Activated CD4-positive, alpha-beta memory T cell treated with anti-CD3 and anti-CD28 coated beads for 36 hours (primary cell): Measurements from ENCODE around the gene SPEG. TPM values are rescaled to one million over a fixed set of nuclear protein-coding genes. Genes with fewer than 3 reads are reported as not detected.
A peak's percentile ranks its signal among the peaks of the same experiment; 100 is the strongest.
"Not testable (repeated sequence)": the region's sequence is repeated elsewhere in the genome, so short reads cannot be mapped to it uniquely, and the experiment has no call there.

Source experiments
- CTCF ChIA-PET: fragments of 350-600 bp; sonication (Branson Sonifier 250); formaldehyde crosslinking; loops from one replicate; lab custom pipeline; 2021; ENCODE audit warnings: antibody characterized with exemption, inconsistent platforms; lab: Charles Lee
- POLR2A ChIA-PET: fragments of 350-600 bp; sonication (Branson Sonifier 250); formaldehyde crosslinking; loops from one replicate; lab custom pipeline; 2021; ENCODE audit warnings: antibody characterized with exemption; lab: Charles Lee
- DNase-seq: peaks from one replicate; pipeline ENCODE4 v3.0.0-alpha.2; 2020
- H3K27ac Mint-ChIP-seq: one replicate; pipeline ENCODE4 v1.8.0; 2021; ENCODE audit warnings: mixed read lengths
- H3K27me3 Mint-ChIP-seq: one replicate; pipeline ENCODE4 v1.8.0; 2021; ENCODE audit warnings: mixed read lengths
- H3K36me3 Mint-ChIP-seq: one replicate; pipeline ENCODE4 v1.8.0; 2021; ENCODE audit warnings: mixed read lengths
- H3K4me1 Mint-ChIP-seq: one replicate; pipeline ENCODE4 v1.8.0; 2021; ENCODE audit warnings: low read depth, mixed read lengths
- H3K4me3 Mint-ChIP-seq: one replicate; pipeline ENCODE4 v1.8.0; 2021; ENCODE audit warnings: mild to moderate bottlenecking, mixed read lengths
- H3K9me3 Mint-ChIP-seq: one replicate; pipeline ENCODE4 v1.8.0; 2021; ENCODE audit warnings: mixed read lengths
- intact Hi-C: fragments of 100-400 bp; cut with micrococcal nuclease; formaldehyde crosslinking; loops from one replicate; pipeline ENCODE4 v1.15.1; 2023
- total RNA-seq, 2 experiments: library from RNA; stranded (reverse); gene quantifications; one replicate each; pipeline ENCODE4 v1.2.3, GENCODE V29; 2021

SPEG gene
- 1 to 10 TPM; 1.1 to 1.7 TPM for total RNA-seq

- H3K27me3 Mint-ChIP-seq, result peaks cover 28% of the 10 kb centered on the region
- intact Hi-C loops, result loop anchor here (2.0 kb wide), 1 partner anchor 32 kb away; no protein-coding TSS in a partner anchor
- POLR2A ChIA-PET, result no interaction called here
- no peak within 1 kb of the TSS for H3K27ac Mint-ChIP-seq
- no peaks in the 10 kb centered on the region for H3K4me1 Mint-ChIP-seq
- no peaks in the 10 kb centered on the region for H3K9me3 Mint-ChIP-seq
- DNase-seq, result no peak
- CTCF ChIA-PET, result interaction anchor here (1.8 kb wide), 1 partner anchor 32 kb away, joined by 8 read pairs; no protein-coding TSS in a partner anchor
- no peak within 1 kb of the TSS for H3K4me3 Mint-ChIP-seq
- H3K36me3 Mint-ChIP-seq, result no peaks in the 10 kb centered on the region
Measured at GRCh38 chr2:219434718-219435525, at the start of gene SPEG. SPEG (plus strand) TSS chr2:219434843; CDS start chr2:219434978, 135 bp downstream.

GRCh38 chr2:219384859-219385258, 49.8 kb upstream of the SPEG start:
- no peak overlapping the region for H3K27ac Mint-ChIP-seq
- no peaks in the 10 kb centered on the region for H3K27me3 Mint-ChIP-seq
- intact Hi-C loops, result loop anchor here (5.0 kb wide), 2 partner anchors 488 to 978 kb away; no protein-coding TSS in a partner anchor
- no peak for DNase-seq
- H3K9me3 Mint-ChIP-seq, result no peaks in the 10 kb centered on the region
- peaks cover 34% of the 10 kb centered on the region for H3K36me3 Mint-ChIP-seq
- H3K4me3 Mint-ChIP-seq, result no peak overlapping the region
- CTCF ChIA-PET, result interaction anchor here (1.0 to 1.3 kb wide), 2 partner anchors 90 to 215 kb away, joined by 3 read pairs; partner anchors contain the start of gene SLC23A3
- H3K4me1 Mint-ChIP-seq, result peaks cover 16% of the 10 kb centered on the region
- POLR2A ChIA-PET, result no interaction called here

- Mint-ChIP-seq H3K4me3 (peak overlapping the region; percentile 94), H3K36me3 (peaks cover 33% of the 10 kb centered on the region), H3K27ac (no peak overlapping the region), H3K4me1 (peaks cover 16% of the 10 kb centered on the region), H3K27me3 (no peaks in the 10 kb centered on the region), H3K9me3 (no peaks in the 10 kb centered on the region)
- POLR2A ChIA-PET, result no interaction called here
- intact Hi-C loops, result loop anchor here (5.0 kb wide), 2 partner anchors 489 to 979 kb away; no protein-coding TSS in a partner anchor
- no peak for DNase-seq
- CTCF ChIA-PET, result interaction anchor here (1.0 to 1.7 kb wide), 2 partner anchors 91 to 216 kb away, joined by 3 to 9 read pairs; partner anchors contain the start of gene SLC23A3
Measured at GRCh38 chr2:219385958-219386520, 48.6 kb upstream of the SPEG start.

GRCh38 chr2:219386532-219387280, 47.9 kb upstream of the SPEG start:
- Mint-ChIP-seq H3K9me3 (no peaks in the 10 kb centered on the region), H3K4me1 (peaks cover 16% of the 10 kb centered on the region), H3K36me3 (peaks cover 28% of the 10 kb centered on the region), H3K4me3 (peak overlapping the region; percentile 94), H3K27me3 (no peaks in the 10 kb centered on the region), H3K27ac (peak overlapping the region; percentile 91)
- intact Hi-C loops, result loop anchor here (1.0 to 5.0 kb wide), 3 partner anchors 107 to 979 kb away; partner anchors contain the start of gene DNAJB2
- ChIA-PET POLR2A (interaction anchor here (0.6 to 1.7 kb wide), 4 partner anchors 108 to 210 kb away, joined by 3 to 5 read pairs (median 5); partner anchors contain the start of genes CNPPD1, DNAJB2 and TUBA4A), CTCF (interaction anchor here (1.0 to 3.0 kb wide), 4 partner anchors 16 to 154 kb away, joined by 3 to 18 read pairs (median 7); partner anchors contain the start of gene DNAJB2)
- peak; percentile 25 for DNase-seq

- Mint-ChIP-seq H3K36me3 (peaks cover 25% of the 10 kb centered on the region), H3K4me1 (peaks cover 16% of the 10 kb centered on the region), H3K27ac (peak within 1 kb of the TSS; percentile 91), H3K27me3 (no peaks in the 10 kb centered on the region), H3K4me3 (peak within 1 kb of the TSS; percentile 94), H3K9me3 (no peaks in the 10 kb centered on the region)
- CTCF ChIA-PET, result interaction anchor here (0.7 to 3.0 kb wide), 8 partner anchors 15 to 231 kb away, joined by 3 to 18 read pairs (median 4); partner anchors contain the start of gene DNAJB2
- intact Hi-C loops, result loop anchor here (1.0 to 5.0 kb wide), 12 partner anchors 108 to 980 kb away; partner anchors contain the start of genes ANKZF1, ATG9A, CHPF and DNAJB2
- peak; percentile 96 for DNase-seq
- POLR2A ChIA-PET, result interaction anchor here (0.6 to 1.9 kb wide), 10 partner anchors 9 to 490 kb away, joined by 3 to 6 read pairs (median 4); partner anchors contain the start of genes CHPF, CNPPD1, DNAJB2 and GMPPA
Measured at GRCh38 chr2:219387306-219388120, 47.1 kb upstream of the SPEG start, which contains the start of gene DNPEP. DNPEP (minus strand) TSS chr2:219387912; CDS start chr2:219387794, 118 bp downstream.

- ChIA-PET POLR2A (interaction anchor here (0.8 to 1.9 kb wide), 10 partner anchors 9 to 491 kb away, joined by 3 to 6 read pairs (median 4); partner anchors contain the start of genes CHPF, CNPPD1, DNAJB2 and GMPPA), CTCF (interaction anchor here (0.7 to 3.0 kb wide), 18 partner anchors 14 to 232 kb away, joined by 3 to 18 read pairs (median 4); partner anchors contain the start of genes DNAJB2, GMPPA, TUBA4B and ZFAND2B)
- H3K4me3 Mint-ChIP-seq, result peak overlapping the region; percentile 69
- no peaks in the 10 kb centered on the region for H3K9me3 Mint-ChIP-seq
- H3K27me3 Mint-ChIP-seq, result no peaks in the 10 kb centered on the region
- H3K4me1 Mint-ChIP-seq, result peaks cover 16% of the 10 kb centered on the region
- peak overlapping the region; percentile 66 for H3K27ac Mint-ChIP-seq
- DNase-seq, result peak; percentile 99
- H3K36me3 Mint-ChIP-seq, result peaks cover 23% of the 10 kb centered on the region
- intact Hi-C loops, result loop anchor here (1.0 to 5.0 kb wide), 11 partner anchors 110 to 981 kb away; partner anchors contain the start of genes ANKZF1, ATG9A, CHPF and GMPPA
Measured at GRCh38 chr2:219388121-219388906, 46.3 kb upstream of the SPEG start.

GRCh38 chr2:219388907-219389156, 45.8 kb upstream of the SPEG start:
- ChIA-PET POLR2A (interaction anchor here (0.8 to 1.9 kb wide), 4 partner anchors 8 to 155 kb away, joined by 3 to 6 read pairs (median 4); partner anchors contain the start of genes CHPF and TMEM198), CTCF (interaction anchor here (0.9 to 3.0 kb wide), 13 partner anchors 14 to 183 kb away, joined by 3 to 18 read pairs (median 4); partner anchors contain the start of genes DNAJB2, GMPPA, TUBA4B and ZFAND2B)
- peaks cover 18% of the 10 kb centered on the region for H3K36me3 Mint-ChIP-seq
- H3K27ac Mint-ChIP-seq, result peak overlapping the region; percentile 66
- H3K9me3 Mint-ChIP-seq, result no peaks in the 10 kb centered on the region
- no peaks in the 10 kb centered on the region for H3K27me3 Mint-ChIP-seq
- no peak for DNase-seq
- intact Hi-C loops, result loop anchor here (1.0 to 5.0 kb wide), 11 partner anchors 109 to 982 kb away; partner anchors contain the start of genes ANKZF1, ATG9A, CHPF and GMPPA
- peaks cover 16% of the 10 kb centered on the region for H3K4me1 Mint-ChIP-seq
- H3K4me3 Mint-ChIP-seq, result peak overlapping the region; percentile 69

GRCh38 chr2:219392754-219393153, 41.9 kb upstream of the SPEG start:
- H3K27me3 Mint-ChIP-seq, result no peaks in the 10 kb centered on the region
- H3K4me1 Mint-ChIP-seq, result peaks cover 16% of the 10 kb centered on the region
- DNase-seq, result no peak
- intact Hi-C loops, result no loop called here
- CTCF ChIA-PET, result interaction anchor here (0.8 to 1.6 kb wide), 3 partner anchors 9 to 139 kb away, joined by 3 to 14 read pairs (median 4); no protein-coding TSS in a partner anchor
- H3K9me3 Mint-ChIP-seq, result no peaks in the 10 kb centered on the region
- H3K27ac Mint-ChIP-seq, result no peak overlapping the region
- POLR2A ChIA-PET, result no interaction called here
- no peaks in the 10 kb centered on the region for H3K36me3 Mint-ChIP-seq
- no peak overlapping the region for H3K4me3 Mint-ChIP-seq

GRCh38 chr2:219395056-219395455, 39.6 kb upstream of the SPEG start:
- DNase-seq, POLR2A ChIA-PET, H3K9me3 Mint-ChIP-seq, H3K27me3 Mint-ChIP-seq, intact Hi-C loops, H3K4me3 Mint-ChIP-seq, H3K36me3 Mint-ChIP-seq, CTCF ChIA-PET, H3K27ac Mint-ChIP-seq: not testable (repeated sequence)
- peaks cover 10% of the 10 kb centered on the region for H3K4me1 Mint-ChIP-seq
